ENCODE data around the gene PARD3B.

DNA sequence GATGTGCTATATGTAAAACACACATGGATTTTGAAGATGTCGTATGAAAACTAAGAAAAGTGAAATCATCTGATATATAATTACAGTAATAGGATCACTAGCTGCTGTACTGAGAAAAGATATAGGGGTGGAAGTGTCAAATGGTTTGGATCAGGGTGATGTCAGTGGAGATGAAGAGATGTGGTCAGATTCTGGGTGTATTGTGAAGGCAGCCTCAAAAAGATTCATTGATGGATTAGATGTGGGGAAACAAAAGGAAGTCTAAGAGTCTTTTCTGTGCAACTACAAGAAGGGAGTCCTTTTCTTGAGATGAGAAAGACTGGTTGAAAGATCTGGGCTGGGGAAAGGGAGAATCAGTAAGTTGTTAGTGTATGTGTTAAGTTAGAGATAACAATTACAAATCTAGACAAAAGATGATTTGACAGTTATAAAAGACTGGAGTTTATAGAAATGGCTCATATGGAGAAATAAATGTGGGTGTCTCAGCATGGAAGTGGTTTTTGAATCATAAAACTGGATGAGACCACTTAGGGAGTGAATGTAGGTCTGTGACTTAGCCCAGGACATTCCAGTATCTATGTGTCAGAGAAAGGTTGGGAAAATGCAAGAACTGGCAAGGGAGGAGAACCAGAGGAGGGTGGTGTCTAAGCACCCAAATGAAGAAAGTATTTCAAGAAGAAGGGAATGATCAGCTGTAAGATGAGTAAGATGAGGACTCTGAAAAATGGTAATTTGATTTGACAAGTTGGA lies 347.4 kb downstream of the PARD3B start:
- TF ChIP-seq CTCF (IDR thresholded peaks at IDR 0.05; ENCODE audit: control extremely low read depth in 1 of 3, insufficient read depth in 1 of 3, low read depth in 1 of 3, low read length in 3 of 3) (no peak), EZH2 (IDR thresholded peaks at IDR 0.05; ENCODE audit: low read depth, low read length, severe bottlenecking) (no peak), POLR2AphosphoS5 (IDR thresholded peaks at IDR 0.05; ENCODE audit: low read depth, low read length) (no peak)

All from H1 (cell line).